GM18499 (cell line): ENCODE data around the gene TPM1.

Source experiments
- ATAC-seq: cut with Tn5 transposase; IDR thresholded peaks from one replicate; pipeline ENCODE4 v1.9.1; 2021; ENCODE audit warnings: moderate number of reproducible peaks; ENCODE audit not compliant: insufficient read depth, unreplicated experiment

TPM1 gene

DNA sequence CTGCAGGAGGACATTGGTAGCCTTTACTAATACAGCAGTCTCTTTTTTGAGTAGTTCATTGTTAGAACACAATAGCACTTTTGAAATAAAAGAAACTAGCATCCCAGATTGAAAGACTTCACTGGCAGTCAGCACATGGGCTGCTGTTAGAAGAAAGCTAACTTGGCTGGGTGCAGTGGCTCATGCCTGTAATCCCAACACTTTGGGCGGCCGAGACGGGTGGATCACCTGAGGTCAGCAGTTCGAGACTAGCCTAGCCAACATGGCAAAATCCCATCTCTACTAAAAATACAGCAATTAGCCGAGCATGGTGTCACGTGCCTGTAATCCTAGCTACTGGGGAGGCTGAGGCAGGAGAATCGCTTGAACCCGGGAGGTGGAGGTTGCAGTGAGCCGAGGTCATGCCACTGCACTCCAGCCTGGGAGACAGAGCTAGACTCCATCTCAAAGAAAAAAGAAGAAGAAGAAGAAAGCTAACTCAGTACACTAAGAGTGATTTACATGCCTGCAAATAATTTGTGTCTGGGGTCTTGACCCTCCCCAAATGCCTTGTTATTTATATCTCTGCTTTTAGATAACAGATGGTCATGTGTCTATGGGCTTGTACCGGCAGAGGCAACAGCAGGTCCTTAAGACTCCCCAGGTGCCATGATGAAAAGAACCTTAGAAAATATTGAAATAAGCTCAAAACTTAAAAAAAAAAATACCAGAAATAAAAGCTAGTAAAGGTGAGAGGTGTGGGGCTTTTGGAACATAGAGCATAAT lies 9.7 kb downstream of the TPM1 start:
- no peak for ATAC-seq

GRCh38 chr15:63052961-63053698 lies 10.6 kb downstream of the TPM1 start:
- no peak for ATAC-seq

DNA sequence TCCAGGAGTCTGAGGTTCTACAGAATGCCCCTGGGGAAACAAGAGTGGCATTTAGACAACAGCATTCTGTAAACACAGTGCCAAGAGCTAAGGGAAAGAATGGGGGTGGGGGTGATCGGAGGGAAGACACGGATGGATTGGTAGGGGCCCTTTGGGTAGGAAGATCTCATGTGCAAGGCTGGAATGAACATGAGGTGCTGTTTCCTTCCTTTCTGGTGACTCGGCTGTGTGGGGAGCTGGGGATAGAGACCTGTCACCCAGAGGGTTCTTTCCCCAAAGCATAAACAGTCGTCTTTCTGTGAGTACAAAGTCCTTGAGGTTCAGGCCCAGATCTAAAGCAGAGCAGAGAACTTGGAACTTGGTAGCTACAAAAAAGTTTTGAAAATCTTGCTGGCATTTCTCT lies 11.7 kb downstream of the TPM1 start:
- no peak for ATAC-seq

- ATAC-seq: no peak
Measured at GRCh38 chr15:63054985-63055384, 12.4 kb downstream of the TPM1 start.

DNA sequence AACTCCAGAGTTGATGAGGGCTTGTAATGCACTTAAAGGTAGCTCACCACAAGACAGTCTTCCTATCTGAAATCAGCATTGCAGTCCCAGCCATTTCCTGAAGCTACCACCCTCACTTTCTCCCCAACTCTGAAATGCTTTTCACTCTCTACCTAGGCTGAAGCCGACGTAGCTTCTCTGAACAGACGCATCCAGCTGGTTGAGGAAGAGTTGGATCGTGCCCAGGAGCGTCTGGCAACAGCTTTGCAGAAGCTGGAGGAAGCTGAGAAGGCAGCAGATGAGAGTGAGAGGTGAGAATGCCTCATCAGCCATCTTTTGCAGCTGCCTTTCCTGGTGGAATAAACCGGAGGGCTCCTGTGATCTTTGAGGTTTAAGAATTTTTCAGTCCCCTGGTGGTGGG lies 14.3 kb downstream of the TPM1 start:
- ATAC-seq: no peak

DNA sequence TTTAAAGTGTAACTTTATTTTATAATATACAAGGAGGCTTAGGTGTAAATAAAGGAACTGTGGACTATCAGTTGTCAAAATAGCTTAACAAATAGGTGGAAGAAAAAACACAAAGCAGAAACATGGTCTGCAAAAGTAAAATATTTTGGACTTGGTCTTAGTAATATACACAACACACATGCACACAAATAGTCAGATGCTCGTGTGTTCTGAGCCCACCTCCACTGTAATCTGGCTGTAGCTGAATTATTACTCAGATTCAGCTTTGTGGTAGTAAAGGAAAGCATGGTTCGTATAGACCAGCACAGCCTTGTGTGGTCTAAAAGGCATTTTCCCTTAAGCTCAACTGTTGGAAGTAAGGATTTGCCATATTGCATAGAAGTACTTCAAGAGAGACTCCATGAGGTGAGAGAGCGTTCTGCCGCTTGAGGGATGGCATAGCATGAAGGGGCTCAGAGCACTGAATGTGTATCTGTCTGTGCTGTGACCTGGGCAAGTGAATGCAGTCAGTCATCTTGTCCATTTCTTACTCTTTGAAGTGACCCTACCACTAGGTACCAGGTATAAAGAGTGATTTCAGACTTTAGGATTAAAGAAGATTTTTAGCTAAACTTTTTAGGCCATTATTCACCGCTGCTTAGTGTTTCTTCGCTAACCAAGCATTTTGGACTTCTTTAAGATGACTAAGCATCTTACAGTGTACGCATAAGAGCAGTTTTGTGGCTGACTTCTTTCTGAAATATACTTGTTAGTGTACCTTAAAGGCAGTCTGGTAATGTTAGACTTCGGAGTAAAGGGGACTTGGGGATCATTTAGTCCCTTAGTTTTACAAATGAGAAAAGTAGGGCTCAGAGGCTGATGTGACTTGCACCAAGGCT lies 15.2 kb downstream of the TPM1 start:
- no peak for ATAC-seq

GRCh38 chr15:63059075-63059474 lies 16.5 kb downstream of the TPM1 start:
- ATAC-seq: no peak

DNA sequence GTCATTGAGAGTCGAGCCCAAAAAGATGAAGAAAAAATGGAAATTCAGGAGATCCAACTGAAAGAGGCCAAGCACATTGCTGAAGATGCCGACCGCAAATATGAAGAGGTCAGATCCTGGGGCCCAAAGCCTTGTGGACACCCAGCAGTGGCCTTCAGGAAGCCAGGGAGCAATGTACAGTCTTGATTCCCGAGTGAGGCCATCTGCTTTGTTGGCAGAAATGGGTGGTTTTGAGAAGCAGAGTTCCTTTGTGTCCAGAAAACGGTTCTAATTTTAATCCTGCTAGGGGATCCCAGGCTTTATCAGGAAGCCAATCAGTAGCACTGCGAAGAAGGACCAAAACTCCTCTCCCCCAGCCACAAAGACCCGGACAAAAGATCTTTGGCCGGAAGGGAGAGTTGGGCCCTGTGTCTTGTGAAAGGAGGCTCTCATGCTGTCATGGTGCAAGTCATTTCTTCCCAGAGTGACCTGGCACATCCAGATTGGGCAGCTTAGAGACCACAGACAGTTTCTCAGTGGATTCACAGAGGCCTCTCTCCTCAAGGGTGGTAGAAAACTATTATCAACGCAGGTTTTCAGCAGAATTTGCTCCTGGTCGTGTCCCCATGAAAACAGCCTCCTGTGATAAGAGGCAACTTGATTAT lies 17.1 kb downstream of the TPM1 start:
- ATAC-seq: no peak

DNA sequence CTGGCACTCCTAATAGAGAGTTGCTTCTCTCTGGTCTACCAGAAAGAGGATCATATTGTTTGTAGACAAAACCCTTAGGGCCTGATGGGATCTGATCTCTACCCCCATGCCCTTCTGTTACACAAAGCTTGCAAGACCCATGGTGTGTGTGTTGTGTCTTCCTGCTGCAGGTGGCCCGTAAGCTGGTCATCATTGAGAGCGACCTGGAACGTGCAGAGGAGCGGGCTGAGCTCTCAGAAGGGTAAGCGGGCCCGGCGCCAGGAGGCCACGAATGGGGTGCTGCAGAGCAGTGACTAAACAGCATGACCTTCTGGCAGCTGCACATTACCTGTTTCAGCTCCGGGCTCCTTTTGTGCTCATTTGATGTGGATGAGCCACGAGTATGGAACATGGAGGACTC lies 18.2 kb downstream of the TPM1 start:
- ATAC-seq: no peak

- no peak for ATAC-seq
Measured at GRCh38 chr15:63061975-63062374, 19.4 kb downstream of the TPM1 start.

- no peak for ATAC-seq
Measured at GRCh38 chr15:63063164-63063756, 20.7 kb downstream of the TPM1 start.

DNA sequence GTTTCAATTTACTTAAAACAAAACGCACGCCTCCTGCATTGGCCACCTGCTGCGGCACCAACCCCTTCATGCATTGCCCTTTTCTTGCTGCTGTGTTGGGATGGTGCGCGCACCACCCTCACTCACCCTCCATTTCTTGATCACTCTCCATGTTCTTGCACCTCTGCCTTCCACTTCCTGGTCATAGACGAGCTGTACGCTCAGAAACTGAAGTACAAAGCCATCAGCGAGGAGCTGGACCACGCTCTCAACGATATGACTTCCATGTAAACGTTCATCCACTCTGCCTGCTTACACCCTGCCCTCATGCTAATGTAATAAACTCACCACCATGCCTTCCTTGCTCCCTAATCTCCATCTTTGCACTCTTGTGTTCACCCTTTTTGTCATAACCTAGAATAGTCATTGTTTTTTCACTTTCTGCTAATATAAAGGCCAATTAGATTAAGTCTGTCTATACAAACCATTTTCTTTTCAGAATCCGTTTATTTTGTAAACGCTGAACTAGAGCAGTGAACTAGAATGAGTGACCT lies 21.4 kb downstream of the TPM1 start:
- ATAC-seq: no peak

DNA sequence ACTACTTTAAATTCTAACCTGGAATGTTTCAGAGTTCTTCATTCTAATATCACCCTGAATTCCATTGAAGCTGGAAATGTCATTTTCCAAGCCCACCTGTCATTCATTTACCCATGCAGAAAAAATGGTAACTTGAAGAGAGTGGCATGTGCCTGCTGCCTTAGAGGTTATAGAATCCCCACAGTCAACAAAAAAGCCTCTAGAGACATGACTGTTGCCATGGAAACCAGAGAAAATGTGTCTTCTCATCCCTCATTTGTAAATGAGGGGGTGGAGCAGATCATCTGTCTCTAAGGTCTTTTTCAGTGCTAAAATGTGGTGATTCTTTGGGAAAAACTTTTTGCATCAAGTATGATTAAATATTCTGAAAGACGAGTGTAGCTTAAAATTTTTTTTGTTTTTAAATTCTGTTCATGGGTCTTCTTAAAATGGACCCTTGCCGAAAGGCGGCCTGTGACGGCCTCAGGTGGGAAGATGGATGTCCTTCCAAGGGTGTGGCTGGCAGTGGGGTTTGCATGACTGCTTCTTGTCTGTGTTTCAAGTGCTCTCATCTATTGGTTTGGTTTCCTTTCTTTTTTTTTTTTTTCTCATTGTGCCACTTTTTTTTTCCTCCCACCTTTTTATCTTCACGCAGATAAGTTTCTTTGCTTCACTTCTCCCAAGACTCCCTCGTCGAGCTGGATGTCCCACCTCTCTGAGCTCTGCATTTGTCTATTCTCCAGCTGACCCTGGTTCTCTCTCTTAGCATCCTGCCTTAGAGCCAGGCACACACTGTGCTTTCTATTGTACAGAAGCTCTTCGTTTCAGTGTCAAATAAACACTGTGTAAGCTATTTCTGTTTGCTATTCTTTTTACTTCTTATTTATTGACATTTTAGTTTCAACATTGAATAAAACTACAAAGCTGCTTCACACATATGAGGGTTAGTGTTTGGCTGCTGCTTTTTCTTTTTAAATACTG lies 23.0 kb downstream of the TPM1 start:
- no peak for ATAC-seq

GRCh38 chr15:63066272-63066671 lies 23.7 kb downstream of the TPM1 start:
- ATAC-seq: no peak

DNA sequence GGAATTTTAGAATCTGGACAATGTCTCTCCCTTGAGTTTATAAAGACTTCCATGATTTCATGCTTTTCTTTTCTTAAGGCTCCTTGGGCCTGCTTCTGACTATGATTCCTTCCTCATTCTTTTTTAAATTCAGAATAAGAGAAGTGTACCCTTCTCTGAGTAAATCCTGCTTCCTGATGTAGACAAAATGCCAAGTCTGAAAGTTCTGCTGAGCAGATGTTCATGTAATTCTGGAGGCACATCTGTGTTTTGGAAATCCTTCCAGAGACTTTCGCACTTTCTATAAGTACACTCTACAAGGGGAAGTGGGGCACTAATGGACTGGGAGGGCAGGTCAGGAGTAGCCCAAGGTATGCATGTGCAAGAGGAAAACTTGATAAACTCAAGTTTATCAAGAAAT lies 24.8 kb downstream of the TPM1 start:
- ATAC-seq: no peak

- ATAC-seq: no peak
Measured at GRCh38 chr15:63067976-63068743, 25.6 kb downstream of the TPM1 start.

- ATAC-seq: no peak
Measured at GRCh38 chr15:63069616-63070090, 27.1 kb downstream of the TPM1 start.

GRCh38 chr15:63070681-63071129 lies 28.2 kb downstream of the TPM1 start:
- no peak for ATAC-seq
